ENCODE measurements around the gene PLEKHG3.

DNA sequence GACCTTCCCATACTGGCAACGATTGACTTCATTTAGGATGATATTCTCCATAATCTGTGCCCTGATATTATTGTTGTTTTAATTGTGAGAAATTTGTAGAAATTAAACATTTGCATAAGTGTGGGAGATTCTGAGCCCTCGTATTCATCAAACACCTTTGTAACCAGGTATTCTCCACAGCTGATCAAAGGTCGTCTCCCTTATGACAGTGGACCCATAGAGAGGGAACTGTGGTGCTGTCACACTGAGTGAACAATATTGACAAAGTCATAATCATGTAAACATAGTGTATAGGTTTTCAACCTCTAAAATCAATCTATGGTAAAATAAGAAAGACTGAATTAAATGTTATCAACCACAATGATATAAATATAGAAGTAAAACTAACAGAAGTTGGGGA, 14.9 kb upstream of the PLEKHG3 start:
- TF ChIP-seq POLR2A (IDR thresholded peaks at IDR 0.05) (no peak), POLR2AphosphoS5 (IDR thresholded peaks at IDR 0.05) (no peak), EP300 (IDR thresholded peaks at IDR 0.05; ENCODE audit: low read depth) (no peak)
- TF ChIP-seq, protein P1, sequence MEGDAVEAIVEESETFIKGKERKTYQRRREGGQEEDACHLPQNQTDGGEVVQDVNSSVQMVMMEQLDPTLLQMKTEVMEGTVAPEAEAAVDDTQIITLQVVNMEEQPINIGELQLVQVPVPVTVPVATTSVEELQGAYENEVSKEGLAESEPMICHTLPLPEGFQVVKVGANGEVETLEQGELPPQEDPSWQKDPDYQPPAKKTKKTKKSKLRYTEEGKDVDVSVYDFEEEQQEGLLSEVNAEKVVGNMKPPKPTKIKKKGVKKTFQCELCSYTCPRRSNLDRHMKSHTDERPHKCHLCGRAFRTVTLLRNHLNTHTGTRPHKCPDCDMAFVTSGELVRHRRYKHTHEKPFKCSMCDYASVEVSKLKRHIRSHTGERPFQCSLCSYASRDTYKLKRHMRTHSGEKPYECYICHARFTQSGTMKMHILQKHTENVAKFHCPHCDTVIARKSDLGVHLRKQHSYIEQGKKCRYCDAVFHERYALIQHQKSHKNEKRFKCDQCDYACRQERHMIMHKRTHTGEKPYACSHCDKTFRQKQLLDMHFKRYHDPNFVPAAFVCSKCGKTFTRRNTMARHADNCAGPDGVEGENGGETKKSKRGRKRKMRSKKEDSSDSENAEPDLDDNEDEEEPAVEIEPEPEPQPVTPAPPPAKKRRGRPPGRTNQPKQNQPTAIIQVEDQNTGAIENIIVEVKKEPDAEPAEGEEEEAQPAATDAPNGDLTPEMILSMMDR (IDR thresholded peaks at IDR 0.05): no peak
